Esophagus muscularis mucosa (tissue), 4 donors: ENCODE measurements around the gene TFB1M.

Source experiments
- EP300 ChIP-seq: sonication (generic); formaldehyde crosslinking; IDR thresholded peaks from one replicate; pipeline ENCODE4 v1.6.1; 2017; ENCODE audit warnings: antibody characterized with exemption
- POLR2A ChIP-seq: fragments of 450-650 bp; IDR thresholded peaks from one replicate; pipeline ENCODE4 v1.6.1; 2017; ENCODE audit warnings: antibody characterized with exemption, moderate library complexity, mild to moderate bottlenecking, low read depth
- POLR2AphosphoS5 ChIP-seq, 2 donors: sonication (generic); formaldehyde crosslinking; IDR thresholded peaks; one replicate each; pipeline ENCODE4 v1.6.1; 2017; ENCODE audit warnings: antibody characterized with exemption in 2 of 2
- TF ChIP-seq, protein P1 (sequence below), 3 experiments: fragments of 200-600 bp in 2 of 3; fragments of 450-650 bp in 1 of 3; sonication (generic) in 2 of 3; IDR thresholded peaks; one replicate each; pipeline ENCODE4 v1.5.1; 2017 to 2019; ENCODE audit warnings: antibody characterized with exemption in 3 of 3, mild to moderate bottlenecking in 2 of 3, moderate library complexity in 1 of 3

DNA sequence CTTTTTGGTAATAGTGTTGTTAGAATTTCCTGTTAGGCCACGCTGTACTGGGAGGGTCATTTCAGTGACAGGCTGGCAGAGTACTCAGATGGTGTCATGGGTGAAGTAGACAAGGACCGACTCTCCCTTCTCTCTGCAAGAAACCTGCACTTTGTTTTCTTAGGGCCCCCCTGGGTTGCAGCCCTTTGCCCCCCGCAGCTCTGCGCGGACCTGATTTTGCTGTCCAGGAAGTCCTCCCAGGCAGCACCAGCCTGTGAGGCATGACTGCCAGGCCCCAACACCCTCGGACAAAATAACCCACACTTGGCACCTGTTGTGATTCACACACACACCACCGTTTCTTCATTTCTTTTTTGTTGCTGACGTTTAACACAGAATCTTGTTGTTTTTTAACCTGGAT lies 72.3 kb downstream of the TFB1M start:
- TF ChIP-seq, protein P1, sequence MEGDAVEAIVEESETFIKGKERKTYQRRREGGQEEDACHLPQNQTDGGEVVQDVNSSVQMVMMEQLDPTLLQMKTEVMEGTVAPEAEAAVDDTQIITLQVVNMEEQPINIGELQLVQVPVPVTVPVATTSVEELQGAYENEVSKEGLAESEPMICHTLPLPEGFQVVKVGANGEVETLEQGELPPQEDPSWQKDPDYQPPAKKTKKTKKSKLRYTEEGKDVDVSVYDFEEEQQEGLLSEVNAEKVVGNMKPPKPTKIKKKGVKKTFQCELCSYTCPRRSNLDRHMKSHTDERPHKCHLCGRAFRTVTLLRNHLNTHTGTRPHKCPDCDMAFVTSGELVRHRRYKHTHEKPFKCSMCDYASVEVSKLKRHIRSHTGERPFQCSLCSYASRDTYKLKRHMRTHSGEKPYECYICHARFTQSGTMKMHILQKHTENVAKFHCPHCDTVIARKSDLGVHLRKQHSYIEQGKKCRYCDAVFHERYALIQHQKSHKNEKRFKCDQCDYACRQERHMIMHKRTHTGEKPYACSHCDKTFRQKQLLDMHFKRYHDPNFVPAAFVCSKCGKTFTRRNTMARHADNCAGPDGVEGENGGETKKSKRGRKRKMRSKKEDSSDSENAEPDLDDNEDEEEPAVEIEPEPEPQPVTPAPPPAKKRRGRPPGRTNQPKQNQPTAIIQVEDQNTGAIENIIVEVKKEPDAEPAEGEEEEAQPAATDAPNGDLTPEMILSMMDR (IDR thresholded peaks at IDR 0.05), result no peak
- TF ChIP-seq POLR2AphosphoS5 (IDR thresholded peaks at IDR 0.05) (no peak), POLR2A (no peak), EP300 (no peak)
